Middle frontal gyrus (tissue), 1 donor: ENCODE measurements around the gene PGPEP1.
"Not testable (repeated sequence)": the region's sequence is repeated elsewhere in the genome, so short reads cannot be mapped to it uniquely, and the experiment has no call there.

ENCODE experiments used
- DNase-seq: peaks from one replicate; pipeline ENCODE4 v3.0.0-alpha.2; 2015; ENCODE audit warnings: low spot score; ENCODE audit errors: extremely low spot score

The PGPEP1 gene

DNA sequence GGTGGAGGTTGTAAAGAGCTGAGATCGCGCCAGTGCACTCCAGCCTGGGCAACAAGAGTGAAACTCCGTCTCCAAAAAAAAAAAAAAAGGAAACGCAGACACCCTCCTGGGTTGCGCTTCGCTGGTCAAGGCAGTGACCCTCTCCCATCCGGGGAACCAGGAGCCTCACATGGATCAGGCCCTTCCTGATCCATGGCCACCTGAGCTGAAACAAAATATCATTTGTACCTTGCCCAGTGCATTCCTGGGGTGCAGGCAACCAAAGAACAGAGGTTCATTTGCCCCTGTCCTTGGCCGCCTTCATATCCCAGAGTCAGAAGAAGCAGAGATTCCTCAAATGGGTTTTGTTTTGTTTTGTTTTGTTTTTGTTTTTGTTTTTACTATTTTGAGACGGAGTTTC lies 9.5 kb upstream of the PGPEP1 start:
- no peak for DNase-seq

DNA sequence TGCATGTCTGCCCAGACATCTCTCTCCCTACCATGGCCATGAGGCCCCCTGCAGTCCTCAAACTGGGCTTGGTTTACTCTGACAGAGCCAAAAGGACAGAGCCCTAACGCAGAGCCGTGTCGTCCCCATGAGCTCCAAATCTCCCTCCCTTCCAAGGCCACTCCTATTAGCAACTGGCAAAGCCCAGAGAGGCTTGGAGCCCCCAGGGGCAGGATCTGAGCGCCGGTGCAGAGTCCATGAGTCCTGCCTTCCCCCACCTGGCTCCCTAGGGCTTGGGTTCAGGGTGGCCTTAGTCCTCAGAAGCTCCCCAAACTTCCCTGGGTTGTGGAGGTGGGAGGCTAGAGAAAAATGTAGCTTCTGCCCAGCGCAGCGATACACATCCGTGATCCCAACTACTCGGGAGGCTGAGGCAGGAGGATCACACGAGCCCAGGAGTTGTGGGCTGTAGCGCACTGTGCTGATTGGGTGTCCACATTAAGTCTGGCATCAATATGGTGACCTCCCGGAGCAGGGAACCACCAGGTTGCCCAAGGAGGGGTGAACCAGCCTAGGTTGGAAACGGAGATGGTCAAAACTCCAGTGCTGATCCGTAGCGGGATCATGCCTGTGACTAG lies 7.4 kb upstream of the PGPEP1 start:
- DNase-seq: no peak

DNA sequence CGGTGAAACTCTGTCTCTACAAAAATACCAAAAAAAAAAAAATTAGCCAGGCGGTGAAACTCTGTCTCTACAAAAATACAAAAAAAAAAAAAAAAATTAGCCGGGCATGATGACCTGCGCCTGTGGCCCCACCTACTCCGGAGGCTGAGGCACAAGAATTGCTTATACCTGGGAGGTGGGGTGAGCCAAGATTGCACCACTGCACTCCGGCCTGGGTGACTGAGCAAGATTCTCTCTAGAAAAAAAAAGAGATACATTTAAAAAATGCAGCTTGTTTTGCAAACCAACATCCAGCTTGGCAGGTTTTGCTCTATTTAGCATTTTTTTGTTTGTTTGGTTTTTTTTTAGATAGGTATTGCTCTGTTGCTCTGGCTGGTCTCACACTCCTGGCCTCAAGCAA lies 6.7 kb upstream of the PGPEP1 start:
- no peak for DNase-seq

DNA sequence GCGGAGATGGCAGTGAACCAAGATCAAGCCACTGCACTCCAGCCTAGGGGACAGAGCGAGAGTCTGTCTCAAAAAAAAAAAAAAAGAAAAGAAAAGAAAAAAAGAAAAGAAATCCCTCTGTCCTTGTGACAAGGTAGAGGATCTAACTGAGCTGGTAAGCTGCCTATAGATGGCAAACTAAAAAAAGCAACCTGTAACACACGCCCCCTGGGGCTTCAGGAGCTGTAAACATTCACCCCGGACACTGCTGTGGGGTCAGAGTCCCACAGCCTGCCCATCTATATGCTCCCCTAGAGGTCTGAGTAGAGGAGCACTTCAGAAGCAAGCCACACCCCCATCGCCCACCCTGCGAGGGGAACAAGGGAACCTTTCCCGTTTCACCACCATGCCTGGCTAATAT lies 4.3 kb upstream of the PGPEP1 start:
- DNase-seq: no peak

DNA sequence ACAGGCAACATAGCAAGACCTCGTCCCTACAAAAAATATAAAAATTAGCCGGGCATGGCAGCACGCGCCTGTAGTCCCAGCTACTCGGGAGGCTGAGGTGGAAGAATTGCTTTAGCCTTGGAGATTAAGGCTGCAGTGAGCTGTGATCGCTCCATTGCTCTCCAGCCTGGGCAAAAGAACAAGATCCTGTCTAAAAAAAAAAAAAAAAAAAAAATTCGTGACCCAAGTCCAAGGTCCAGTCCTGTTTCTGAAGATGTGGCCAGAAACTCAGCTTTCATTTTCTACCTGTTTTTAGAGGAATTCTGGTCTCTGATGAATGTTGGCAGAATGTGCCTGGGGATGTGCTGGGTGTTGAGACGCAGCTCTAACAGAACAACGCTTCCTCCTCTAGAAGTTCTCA lies 1.9 kb upstream of the PGPEP1 start:
- no peak for DNase-seq

DNA sequence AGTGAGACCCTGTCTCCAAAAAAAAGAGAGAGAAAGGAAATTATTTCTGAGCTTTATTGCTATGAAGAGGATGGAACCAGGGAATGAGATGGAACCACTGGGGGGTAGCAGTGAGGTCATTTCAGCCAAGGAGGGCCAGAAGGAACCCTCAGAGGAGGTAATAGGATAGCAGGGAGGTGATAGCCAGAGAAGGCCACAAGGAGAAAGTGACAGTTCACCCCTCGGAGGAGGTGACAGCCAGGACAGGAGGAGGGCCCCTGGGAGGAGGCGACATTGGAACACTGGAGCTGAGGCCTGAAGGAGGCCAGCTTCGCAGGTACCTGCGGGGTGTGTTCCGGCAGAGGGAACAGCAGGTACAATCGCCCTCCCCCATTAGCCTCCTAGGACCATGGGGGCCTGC lies 675 bp upstream of the PGPEP1 start:
- no peak for DNase-seq

DNA sequence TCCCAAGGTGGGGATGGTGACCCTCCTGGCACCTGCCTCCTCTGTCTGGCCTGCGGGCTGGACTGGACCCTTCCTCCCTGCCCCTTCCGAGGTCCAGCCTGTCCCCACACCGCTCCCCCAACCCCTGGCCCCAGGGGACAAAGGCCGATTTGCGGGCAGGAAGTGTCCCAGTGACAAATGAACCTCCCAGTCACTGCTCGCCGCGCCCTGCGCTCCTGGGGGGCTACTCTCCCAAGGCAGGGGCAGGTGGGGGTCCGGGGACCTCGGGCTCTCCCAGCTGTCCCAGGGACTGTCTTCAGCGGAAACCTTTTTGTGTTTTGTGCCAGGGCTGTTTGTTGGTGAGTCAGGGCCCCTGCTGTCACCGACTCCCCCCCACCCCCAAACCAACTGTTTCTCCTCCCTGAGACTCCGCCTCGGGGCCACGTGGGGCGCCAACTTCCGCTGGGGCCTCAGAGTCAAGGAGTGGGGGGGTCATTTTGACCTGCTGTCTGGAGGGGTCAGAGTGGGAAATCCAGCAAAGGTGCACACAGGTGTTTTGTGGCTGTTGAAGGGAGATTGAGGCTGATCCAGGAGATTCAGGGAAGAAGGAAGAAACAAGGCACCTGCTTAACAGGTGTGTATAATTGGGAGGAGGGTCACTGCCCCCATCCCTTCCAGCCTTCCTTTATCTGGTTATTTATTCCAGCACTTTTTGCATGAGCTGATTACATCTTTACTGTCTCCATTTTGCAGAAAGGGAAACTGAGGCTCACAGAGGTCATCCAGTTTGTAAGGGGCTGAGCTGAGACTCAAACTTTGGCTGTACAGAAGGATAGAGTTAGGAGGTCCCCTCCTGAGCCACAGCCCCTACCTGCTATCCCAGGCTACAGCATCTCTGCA lies 831 bp downstream of the PGPEP1 start:
- DNase-seq: no peak

DNA sequence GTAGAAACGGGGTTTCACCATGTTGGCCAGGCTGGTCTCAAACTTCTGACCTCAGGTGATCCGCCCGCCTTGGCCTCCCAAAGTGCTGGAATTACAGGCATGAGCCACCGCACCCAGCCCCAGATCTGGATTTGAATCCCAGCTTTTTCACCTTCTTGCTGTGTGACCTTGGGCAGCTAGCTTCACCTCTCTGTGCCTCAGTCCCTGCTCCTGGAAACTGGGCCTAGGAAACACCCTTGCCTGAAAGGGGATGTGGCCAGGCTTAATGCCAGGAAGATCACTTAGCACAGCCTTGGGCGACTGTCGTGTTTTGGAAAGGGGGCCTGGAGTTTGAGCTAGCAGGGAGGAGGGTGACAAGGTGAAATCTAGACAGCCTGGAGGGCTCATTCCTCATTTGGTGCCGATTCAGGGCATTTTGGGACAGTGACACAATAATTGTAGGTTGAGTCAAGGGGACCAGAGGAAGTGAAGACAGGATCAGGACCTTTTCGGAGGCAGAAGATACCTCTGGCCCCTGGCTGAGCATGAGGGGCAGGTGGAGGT lies 1.8 kb downstream of the PGPEP1 start:
- DNase-seq: no peak

DNA sequence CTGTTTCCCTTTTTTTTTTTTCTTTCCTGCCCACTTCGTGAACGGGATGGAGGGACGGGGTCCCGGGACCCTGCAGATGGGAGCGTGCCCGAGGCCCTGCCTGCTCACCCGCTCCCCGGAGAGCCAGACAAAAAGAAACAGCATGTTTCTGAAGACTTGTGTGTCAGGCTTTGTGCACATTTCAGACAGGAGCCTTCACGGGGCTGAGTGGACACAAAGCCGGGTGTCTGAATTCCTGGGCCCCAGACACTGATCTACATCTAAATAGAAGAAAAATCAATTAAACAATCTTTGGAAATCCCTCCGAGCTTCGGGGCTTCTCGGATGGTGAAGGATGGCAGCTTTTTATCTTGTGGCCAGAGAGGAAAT lies 4.2 kb downstream of the PGPEP1 start:
- no peak for DNase-seq

DNA sequence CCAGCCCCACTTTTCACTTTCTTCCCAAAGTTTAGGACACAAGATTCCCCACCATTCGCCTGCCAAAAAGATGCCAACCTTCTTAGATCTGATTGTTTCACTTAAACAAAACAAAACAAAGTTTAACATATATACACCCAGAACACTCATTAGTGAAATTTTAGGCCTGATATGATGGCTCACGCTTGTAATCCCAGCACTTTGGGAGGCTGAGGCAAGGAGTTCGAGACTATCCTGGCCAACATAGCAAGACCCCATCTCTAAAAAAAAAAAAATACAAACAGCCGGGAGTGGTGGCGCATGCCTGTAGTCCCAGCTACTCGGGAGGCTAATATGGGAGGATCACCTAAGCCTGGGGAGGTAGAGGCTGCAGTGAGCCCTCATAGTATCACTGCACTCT lies 4.9 kb downstream of the PGPEP1 start:
- no peak for DNase-seq

DNA sequence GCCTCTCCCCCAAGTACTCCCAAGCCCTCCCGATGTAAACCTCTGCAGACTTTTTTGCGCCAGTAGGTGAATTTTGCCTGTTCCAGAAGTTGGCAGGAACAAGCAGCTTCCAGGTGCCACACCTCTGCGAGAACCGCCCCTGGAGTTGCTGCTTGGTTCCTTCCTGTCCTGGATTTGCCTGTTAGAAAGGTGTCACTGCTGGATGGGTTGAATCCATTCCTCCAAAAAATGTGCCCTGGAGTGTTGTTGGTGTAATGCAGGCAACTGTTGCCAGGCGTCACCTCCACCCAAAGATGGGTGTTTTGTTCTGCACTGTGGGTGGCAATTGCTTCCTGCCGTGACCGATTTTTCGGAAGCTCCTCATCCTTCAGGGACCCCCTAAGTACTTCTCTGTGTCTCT lies 5.7 kb downstream of the PGPEP1 start:
- DNase-seq: no peak

DNA sequence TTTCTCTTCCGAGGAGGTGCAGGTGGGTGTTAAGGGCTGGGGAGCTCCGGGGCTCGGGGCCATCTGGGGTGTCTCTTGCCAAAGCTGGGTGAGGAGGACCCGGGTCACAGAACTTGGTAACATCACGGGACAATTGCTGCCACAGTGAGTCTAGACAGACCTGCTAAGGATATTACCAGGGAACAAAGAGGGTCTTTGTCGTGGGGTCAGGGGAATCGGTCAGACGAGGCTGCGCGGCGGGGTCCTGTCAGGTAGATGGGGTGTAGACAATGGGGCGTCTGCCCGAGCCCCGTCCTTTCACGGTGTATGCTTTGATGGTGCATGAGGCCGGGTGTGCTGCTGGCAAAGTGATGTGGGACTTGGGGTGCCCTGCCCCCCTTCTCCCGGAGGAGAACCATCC lies 7.8 kb downstream of the PGPEP1 start:
- DNase-seq: no peak

DNA sequence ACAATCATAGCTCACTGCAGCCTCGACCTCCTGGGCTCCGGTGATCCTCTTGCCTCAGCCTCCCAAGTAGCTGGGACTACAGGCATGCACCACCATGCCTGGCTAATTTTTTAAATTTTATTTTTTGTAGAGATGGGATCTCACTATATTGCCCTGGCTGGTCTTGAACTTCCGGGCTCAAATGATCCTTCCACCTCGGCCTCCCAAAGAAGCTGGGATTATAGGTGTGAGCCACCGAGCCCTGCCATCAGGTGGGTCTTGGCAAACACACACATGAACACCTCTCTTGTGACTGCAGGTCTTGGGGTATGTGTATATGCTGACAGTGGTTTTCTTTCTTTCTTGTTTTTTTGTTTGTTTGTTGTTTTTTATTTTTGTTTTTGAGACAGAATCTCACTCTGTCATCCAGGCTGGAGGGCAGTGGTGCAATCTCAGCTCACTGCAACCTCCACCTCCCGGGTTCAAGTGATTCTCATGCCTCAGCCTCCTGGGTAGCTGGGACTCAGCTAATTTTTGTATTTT lies 8.5 kb downstream of the PGPEP1 start:
- DNase-seq: not testable (repeated sequence)

DNA sequence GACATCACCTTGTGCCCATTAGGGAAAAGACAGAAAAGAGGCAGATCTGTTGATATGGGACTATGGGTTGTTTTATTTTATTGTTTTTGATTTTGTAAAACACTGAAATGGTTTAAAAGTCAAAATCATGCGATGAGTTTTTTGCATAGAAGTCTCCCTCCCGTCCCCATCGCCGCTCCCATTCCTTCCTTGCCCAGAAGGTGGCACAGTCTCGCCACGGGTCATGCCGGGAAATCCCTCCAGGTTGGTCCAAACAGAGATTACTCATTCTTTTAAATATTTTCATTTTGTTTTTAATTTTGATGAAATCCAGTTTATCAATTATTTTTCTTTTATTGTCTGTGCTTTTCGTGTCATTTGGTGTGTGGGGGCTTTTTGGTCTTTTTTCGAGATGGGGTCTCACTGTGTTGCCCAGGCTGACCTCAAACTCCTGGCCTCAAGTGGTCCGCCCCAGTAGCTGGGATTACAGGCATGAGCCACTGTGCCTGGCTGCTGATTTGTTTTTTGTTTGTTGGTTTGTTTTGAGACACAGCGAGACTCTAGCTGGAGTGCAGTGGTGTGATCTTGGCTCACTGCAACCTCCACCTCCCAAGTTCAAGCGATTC lies 9.2 kb downstream of the PGPEP1 start:
- DNase-seq: no peak

DNA sequence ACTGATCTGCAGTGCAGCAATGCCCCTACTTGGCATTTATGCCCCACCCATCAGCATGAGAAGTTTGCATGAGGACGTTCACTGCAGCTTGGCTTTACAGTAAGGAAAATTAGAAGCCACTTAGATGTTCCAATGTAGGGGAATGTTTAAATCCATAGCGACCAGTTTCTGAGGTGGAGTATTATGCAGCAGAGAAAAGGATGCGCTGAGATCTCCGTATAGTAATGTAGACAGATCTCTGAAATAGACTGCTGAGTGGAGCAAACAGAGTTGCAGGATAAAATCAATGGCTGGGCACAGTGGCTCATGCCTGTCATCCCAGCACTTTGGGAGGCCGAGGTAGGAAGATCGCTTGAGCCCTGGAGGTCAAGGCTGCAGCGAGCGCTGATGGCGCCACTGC lies 10.1 kb downstream of the PGPEP1 start:
- no peak for DNase-seq

DNA sequence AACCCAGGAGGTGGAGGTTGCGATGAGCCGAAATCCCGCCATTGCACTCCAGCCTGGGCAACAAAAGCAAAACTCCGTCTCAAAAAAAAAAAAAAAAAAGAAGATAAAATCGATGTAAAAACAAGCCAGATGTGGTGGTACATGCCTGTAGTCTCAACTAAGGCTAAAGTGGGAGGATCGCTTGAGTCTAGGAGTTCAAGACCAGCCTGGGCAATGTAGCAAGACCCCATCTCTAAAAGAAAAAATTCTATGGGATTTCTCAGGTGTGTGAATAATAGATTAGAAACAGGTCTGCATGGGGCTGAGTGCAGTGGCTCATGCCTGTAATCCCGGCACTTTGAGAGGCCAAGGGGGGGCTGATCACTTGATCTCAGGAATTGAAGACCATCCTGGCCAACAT lies 11.1 kb downstream of the PGPEP1 start:
- no peak for DNase-seq

DNA sequence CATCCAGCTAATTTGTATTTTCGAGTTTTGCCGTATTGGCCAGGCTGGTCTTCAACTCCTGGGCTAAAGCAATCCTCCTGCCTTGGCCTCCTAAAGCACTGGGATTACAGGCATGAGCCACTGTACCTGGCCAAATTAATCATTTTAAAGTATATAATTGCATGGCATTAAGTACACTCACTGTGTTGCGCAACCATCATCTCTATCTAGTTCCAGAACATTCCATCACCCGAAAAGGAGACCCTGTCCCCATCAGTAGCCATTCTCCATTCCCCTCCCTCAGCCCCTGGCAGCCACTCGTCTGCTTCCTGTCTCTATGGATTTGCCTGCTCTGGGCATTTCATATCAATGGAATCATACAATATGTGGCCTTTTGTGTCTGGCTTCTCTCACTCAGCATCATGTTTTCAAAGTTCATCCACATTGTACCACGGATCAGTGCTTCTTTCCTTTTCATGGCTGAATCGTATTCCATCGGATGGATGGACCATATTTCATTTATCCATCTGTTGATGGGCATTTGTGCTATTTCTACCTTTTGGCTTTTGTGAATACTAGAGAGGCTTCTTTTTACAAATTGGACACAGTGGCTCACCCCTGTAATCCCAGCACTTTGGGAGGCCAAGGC lies 13.1 kb downstream of the PGPEP1 start:
- DNase-seq: no peak

DNA sequence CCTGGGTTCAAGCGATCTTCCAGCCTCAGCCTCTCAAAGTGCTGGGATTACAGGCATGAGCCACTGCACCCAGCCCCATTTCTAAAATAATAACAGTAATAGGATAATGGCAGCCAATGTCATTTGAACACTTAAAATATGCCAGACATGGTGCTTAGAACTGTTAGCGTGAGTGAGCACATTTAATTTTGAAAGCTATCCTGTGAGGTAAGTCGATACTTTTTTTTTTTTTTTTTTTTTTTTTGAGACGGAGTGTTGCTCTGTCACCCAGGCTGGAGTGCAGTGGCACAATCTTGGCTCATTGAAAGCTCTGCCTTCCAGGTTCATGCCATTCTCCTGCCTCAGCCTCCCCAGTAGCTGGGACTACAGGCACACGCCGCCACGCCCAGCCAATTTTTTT lies 14.3 kb downstream of the PGPEP1 start:
- DNase-seq: not testable (repeated sequence)

DNA sequence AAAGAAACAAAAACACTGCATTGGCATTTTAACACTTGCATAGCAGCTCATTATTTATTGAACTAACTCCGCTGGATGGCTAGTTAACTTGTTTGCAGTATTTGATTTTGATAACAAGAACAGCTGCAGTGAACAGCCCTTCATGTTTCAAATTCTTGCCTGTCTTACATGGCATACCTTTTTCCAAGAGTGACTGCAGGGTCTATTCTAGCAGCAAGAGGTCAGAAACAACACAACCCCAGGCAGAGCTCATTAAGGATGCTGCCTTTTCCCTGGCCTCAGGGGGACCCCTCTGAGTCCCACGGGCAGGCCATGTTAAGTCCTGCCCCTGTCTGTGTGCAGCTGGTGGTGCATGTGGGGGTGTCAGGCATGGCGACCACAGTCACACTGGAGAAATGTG lies 16.6 kb downstream of the PGPEP1 start:
- no peak for DNase-seq

DNA sequence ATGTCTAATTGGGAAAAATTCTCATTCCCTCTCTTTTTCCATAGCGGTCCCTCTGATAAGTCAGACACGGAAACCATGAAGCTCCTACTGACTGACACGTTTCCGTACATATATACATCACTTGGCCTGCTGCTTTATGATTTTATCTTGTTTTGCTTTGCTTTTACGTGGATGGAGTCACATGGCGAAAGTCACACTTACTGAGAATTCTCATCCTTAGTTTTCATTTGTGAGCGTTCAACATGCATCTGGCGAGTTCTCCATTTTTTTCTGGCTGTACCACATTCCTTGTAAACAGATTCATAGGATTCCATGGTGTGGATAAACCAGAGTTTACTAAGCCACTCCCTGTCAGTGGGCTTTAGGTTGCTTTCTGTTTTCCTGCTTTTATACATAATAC lies 21.2 kb downstream of the PGPEP1 start:
- DNase-seq: no peak

DNA sequence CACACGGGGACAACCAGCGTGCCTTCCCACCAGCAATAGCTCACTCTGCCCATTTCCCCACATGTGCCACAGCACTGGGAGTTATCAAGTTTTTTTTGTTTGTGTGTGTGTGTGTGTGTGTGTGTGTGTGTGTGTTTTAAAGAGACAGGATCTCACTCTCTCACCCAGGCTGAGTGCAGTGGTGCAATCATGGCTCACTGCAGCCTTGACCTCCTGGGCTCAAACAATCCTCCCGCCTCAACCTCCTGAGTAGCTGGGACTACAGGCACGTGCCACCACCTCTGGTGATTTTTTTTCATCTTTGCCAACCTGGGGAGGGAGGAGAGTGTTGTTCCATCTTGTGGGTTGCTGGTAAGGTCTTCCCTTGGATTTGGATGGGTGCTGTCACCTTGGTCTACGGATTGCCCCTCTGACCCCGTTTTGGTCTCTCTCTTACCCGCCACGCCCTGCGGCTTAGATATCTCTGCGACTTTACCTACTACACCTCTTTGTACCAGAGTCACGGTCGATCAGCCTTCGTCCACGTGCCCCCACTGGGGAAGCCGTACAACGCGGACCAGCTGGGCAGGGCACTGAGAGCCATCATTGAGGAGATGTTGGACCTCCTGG lies 22.6 kb downstream of the PGPEP1 start:
- DNase-seq: no peak
